ENCODE data around the gene CREB3L1. TPM values are rescaled to one million over a fixed set of nuclear protein-coding genes. Genes with fewer than 3 reads are reported as not detected.
"Not testable (repeated sequence)": the region's sequence is repeated elsewhere in the genome, so short reads cannot be mapped to it uniquely, and the experiment has no call there.

CREB3L1 gene
- total and polyA plus RNA-seq, 8 donors = 26.3 to 129 (median 49.0) TPM

DNA sequence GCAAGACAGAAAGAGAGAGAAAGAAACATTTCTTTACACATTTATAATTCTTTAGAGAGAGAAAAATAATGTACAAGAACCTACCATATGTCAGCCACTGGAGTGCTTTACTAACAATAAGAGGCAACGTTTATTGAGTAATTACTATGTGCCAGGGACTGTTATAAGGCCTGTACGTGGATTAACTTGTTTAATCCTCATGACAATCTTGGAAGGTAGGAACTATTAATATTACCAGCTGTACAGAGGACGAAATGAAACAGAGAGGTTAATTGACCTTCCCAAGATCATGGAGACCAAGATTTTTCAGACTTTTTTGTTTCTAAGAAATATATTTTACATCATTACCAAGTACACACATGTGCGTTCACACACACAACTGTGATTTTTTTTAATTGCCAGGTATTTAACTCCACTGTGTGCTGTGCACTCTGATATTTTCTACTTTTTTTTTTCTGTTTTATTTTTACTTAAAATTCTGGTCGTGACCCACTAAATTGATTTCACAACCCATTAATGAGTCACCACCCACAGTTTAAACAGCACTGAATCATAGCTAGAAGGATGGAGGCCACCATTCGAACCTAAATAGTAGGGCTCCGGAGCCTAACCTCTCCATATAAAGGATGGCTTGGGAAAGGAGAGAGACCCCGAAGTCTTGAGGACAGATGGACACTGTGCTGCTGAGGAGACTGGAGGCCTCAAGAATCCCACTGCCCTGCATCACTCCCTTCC lies 21.4 kb downstream of the CREB3L1 start:
- 69 to 76% methylated on average over 8 of the region's 8 CpGs for WGBS, 2 donors
- H3K4me1 ChIP-seq = peaks cover 0 to 4% (median 0%) of the 10 kb centered on the region in 3 donors
- DNase-seq = no peak
- ATAC-seq = no peak
- H3K4me3 ChIP-seq = no peak overlapping the region
- TF ChIP-seq CTCF (IDR thresholded peaks at IDR 0.05) = no peak
- no peak for FAIRE-seq
- intact Hi-C loops (cut with DNase I) = loop anchor here in 1 of 3 donors (5.0 kb wide), 1 partner anchor 62 kb away; no protein-coding TSS in a partner anchor
- no peak overlapping the region for H3K27ac ChIP-seq
- H3K36me3 ChIP-seq = peaks cover 0 to 33% (median 6%) of the 10 kb centered on the region in 3 donors
- no peaks in the 10 kb centered on the region for H3K9me3 ChIP-seq
- H3K27me3 ChIP-seq = no peaks in the 10 kb centered on the region

DNA sequence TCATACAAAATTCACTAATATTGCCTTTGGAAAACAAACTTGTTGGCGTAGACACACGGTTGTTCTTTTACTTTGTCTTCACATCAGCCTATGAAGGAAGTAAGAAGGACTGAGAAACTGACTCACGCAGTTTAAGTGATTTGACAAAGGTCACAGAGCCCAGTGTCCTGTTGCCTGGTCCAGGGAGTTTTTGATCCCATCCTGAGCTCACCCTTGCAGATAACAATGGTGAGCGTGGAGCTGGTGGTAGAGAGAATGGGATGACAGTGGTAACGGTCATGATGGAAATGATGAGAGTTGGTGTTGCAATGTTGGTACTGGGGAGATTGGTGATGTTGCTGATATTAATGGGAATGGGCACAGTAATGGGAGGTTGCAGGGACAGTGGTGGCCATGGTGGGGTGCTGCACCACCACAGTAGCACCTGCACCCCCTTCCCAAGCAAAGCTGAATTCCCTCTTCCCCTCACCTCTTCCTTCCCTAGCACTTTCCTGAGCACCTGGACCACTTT lies 22.0 kb downstream of the CREB3L1 start:
- no peak for TF ChIP-seq CTCF (IDR thresholded peaks at IDR 0.05)
- ATAC-seq (no peak), FAIRE-seq (no peak), DNase-seq (no peak)
- no peak overlapping the region for H3K27ac ChIP-seq
- intact Hi-C loops (cut with DNase I) = loop anchor here in 1 of 3 donors (5.0 kb wide), 1 partner anchor 62 kb away; no protein-coding TSS in a partner anchor
- WGBS, 2 donors = 91 to 94% methylated on average over 5 of the region's 5 CpGs
- no peaks in the 10 kb centered on the region for H3K27me3 ChIP-seq
- no peaks in the 10 kb centered on the region for H3K9me3 ChIP-seq
- H3K4me1 ChIP-seq = peaks cover 0 to 4% (median 0%) of the 10 kb centered on the region in 3 donors
- H3K4me3 ChIP-seq = no peak overlapping the region
- peaks cover 0 to 33% (median 6%) of the 10 kb centered on the region in 3 donors for H3K36me3 ChIP-seq

GRCh38 chr11:46300270-46300669 lies 22.8 kb downstream of the CREB3L1 start:
- peaks cover 0 to 4% (median 0%) of the 10 kb centered on the region in 3 donors for H3K4me1 ChIP-seq
- no peak for DNase-seq
- ATAC-seq = no peak
- H3K36me3 ChIP-seq = peaks cover 0 to 33% (median 6%) of the 10 kb centered on the region in 3 donors
- H3K4me3 ChIP-seq = no peak overlapping the region
- no peak for TF ChIP-seq CTCF (IDR thresholded peaks at IDR 0.05)
- H3K9me3 ChIP-seq = no peaks in the 10 kb centered on the region
- no peaks in the 10 kb centered on the region for H3K27me3 ChIP-seq
- no peak overlapping the region for H3K27ac ChIP-seq
- FAIRE-seq = no peak
- intact Hi-C loops (cut with DNase I) = no loop called here
- 93 to 96% methylated on average over 7 of the region's 7 CpGs for WGBS, 2 donors

DNA sequence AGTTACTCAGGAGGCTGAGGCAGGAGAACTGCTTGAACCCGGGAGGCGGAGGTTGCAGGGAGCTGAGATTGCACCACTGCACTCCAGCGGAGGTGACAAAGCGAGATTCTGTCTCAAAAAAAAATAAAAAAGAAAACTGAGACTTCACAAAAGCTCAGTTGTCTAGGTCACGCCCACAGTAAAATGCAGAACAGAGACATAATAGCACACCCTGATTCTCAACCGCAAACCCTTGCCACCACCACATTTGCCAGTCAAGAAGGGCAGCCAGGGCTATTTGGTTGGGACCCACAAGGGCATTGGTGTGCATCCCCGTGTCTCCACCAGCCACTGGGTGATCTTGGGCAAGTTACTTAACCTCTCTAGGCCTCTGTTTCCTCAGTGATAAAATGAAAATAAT lies 25.4 kb downstream of the CREB3L1 start:
- TF ChIP-seq CTCF (IDR thresholded peaks at IDR 0.05) = no peak
- Histone ChIP-seq H3K4me1 (no peaks in the 10 kb centered on the region), H3K27me3 (no peaks in the 10 kb centered on the region), H3K27ac (no peak overlapping the region), H3K4me3 (no peak overlapping the region), H3K36me3 (peaks cover 0 to 42% (median 10%) of the 10 kb centered on the region in 3 donors), H3K9me3 (no peaks in the 10 kb centered on the region)
- 90 to 93% methylated on average over 7 of the region's 7 CpGs for WGBS, 2 donors
- intact Hi-C loops (cut with DNase I) = no loop called here
- FAIRE-seq (no peak), DNase-seq (no peak), ATAC-seq (no peak)

- H3K4me3 ChIP-seq; H3K4me1 ChIP-seq; H3K9me3 ChIP-seq; H3K27ac ChIP-seq; FAIRE-seq; ATAC-seq; H3K27me3 ChIP-seq; intact Hi-C loops (cut with DNase I); DNase-seq: not testable (repeated sequence)
- peaks cover 0 to 52% (median 14%) of the 10 kb centered on the region in 3 donors for H3K36me3 ChIP-seq
- WGBS, 2 donors = 91% methylated on average over 12 of the region's 12 CpGs
These were observed 26.6 kb downstream of the CREB3L1 start for GRCh38 chr11:46304036-46304435.
